HepG2 (cell line): ENCODE measurements around the gene YEATS4. TPM values are rescaled to one million over a fixed set of nuclear protein-coding genes. Genes with fewer than 3 reads are reported as not detected.

ENCODE experiments used
- ATAC-seq: fragments of 200-7000 bp; cut with Tn5 transposase; 3 replicates; pipeline ENCODE4 v1.9.1; 2020; ENCODE audit warnings: mild to moderate bottlenecking, moderate library complexity
- BruUV-seq: library from RNA; stranded (reverse); fragments of 400-500 nt; replicated peaks from 2 replicates; lab custom pipeline; 2021; lab: Mats Ljungman, UMichigan
- CTCF ChIA-PET: fragments of 300-600 bp; formaldehyde crosslinking; extraction: SDS; loops from one replicate; lab custom pipeline; 2021; ENCODE audit warnings: low total read pairs, inconsistent platforms, low intra/inter-chr PET ratio; lab: Yijun Ruan, JAX
- POLR2A ChIA-PET: fragments of 350-600 bp; sonication (Branson Sonifier 250); formaldehyde crosslinking; loops from one replicate; lab custom pipeline; 2020; ENCODE audit warnings: antibody characterized with exemption, inconsistent platforms; lab: Yijun Ruan, JAX
- DNase-seq: peaks from one replicate; pipeline ENCODE4 v3.0.0-alpha.2; 2015; ENCODE audit warnings: low spot score
- FAIRE-seq: peaks from 3 replicates; lab custom pipeline; 2011; peaks lifted over from hg19 to GRCh38; lab: Jason Lieb, UNC
- H2AFZ ChIP-seq: one replicate; pipeline ENCODE4 v1.6.1; 2011; ENCODE audit warnings: low read length, inconsistent platforms
- H3K27ac ChIP-seq: fragments of 300-600 bp; 3 replicates; pipeline ENCODE4 v1.8.0; 2011; ENCODE audit warnings: mixed run types, mild to moderate bottlenecking, mixed read lengths, low read length, inconsistent platforms; ENCODE audit not compliant: insufficient read depth; ENCODE audit errors: extremely low read length
- H3K27me3 ChIP-seq, 2 experiments: fragments of 200-600 bp in 1 of 2; 2 replicates in 1 of 2; 3 replicates in 1 of 2; pipeline versions ENCODE4 v1.6.0 to v1.8.0; 2011; ENCODE audit warnings: low read length in 2 of 2, mild to moderate bottlenecking in 2 of 2, moderate library complexity in 2 of 2, inconsistent platforms in 1 of 2; ENCODE audit not compliant: insufficient read depth in 2 of 2, control insufficient read depth in 1 of 2
- H3K36me3 ChIP-seq, 2 experiments: fragments of 200-600 bp in 1 of 2; replicated peaks in 1 of 2; 2 replicates in 1 of 2; 3 replicates in 1 of 2; pipeline versions ENCODE4 v1.5.1 to v1.8.0; 2011; ENCODE audit warnings: low read length in 2 of 2, inconsistent platforms in 1 of 2; ENCODE audit not compliant: insufficient read depth in 2 of 2, control insufficient read depth in 1 of 2
- H3K4me1 ChIP-seq: 2 replicates; pipeline ENCODE4 v1.5.1; 2012; ENCODE audit warnings: low read length, inconsistent platforms; ENCODE audit not compliant: insufficient read depth
- H3K4me2 ChIP-seq: 2 replicates; pipeline ENCODE4 v1.6.0; 2011; ENCODE audit warnings: low read depth, low read length, inconsistent platforms
- H3K4me3 ChIP-seq, 3 experiments: fragments of 200-600 bp in 1 of 3; sonication (generic), shearing (Covaris generic) in 1 of 3; replicated peaks in 1 of 3; 2 replicates each; pipeline ENCODE4 v1.5.1; 2011 to 2016; ENCODE audit warnings: low read length in 3 of 3, inconsistent platforms in 2 of 3, low read depth in 2 of 3, mild to moderate bottlenecking in 2 of 3, control low read depth in 1 of 3, mixed read lengths in 1 of 3; ENCODE audit not compliant: insufficient read depth in 1 of 3
- H3K79me2 ChIP-seq: one replicate; pipeline ENCODE4 v1.6.1; 2011; ENCODE audit warnings: low read length, inconsistent platforms; ENCODE audit not compliant: insufficient read depth
- H3K9ac ChIP-seq: 2 replicates; pipeline ENCODE4 v1.6.0; 2011; ENCODE audit warnings: mild to moderate bottlenecking, low read depth, low read length, inconsistent platforms; ENCODE audit not compliant: insufficient read depth
- H3K9me3 ChIP-seq: 2 replicates; pipeline ENCODE4 v1.5.1; 2012; ENCODE audit warnings: mild to moderate bottlenecking, low read length
- H4K20me1 ChIP-seq: 2 replicates; pipeline ENCODE4 v1.6.0; 2011; ENCODE audit warnings: inconsistent platforms, mild to moderate bottlenecking, low read length, moderate library complexity; ENCODE audit not compliant: insufficient read depth
- HNRNPL ChIP-seq: fragments of 200-400 bp; formaldehyde crosslinking; IDR thresholded peaks from 2 replicates; pipeline ENCODE4 v1.6.1; 2017; ENCODE audit warnings: mild to moderate bottlenecking, low read depth, low read length
- IKZF4 ChIP-seq: sonication (generic); formaldehyde crosslinking; IDR thresholded peaks from 2 replicates; pipeline ENCODE4 v1.5.1; 2020; ENCODE audit warnings: borderline replicate concordance, mild to moderate bottlenecking, low read depth, missing genetic modification reagents; ENCODE audit errors: not compliant biosample characterization
- KLF12 ChIP-seq: sonication (generic); formaldehyde crosslinking; IDR thresholded peaks from 2 replicates; pipeline ENCODE4 v1.4.0; 2020; ENCODE audit warnings: missing genetic modification reagents, borderline replicate concordance
- MYC ChIP-seq: sonication (generic); formaldehyde crosslinking; IDR thresholded peaks from 2 replicates; pipeline ENCODE4 v1.9.0; 2021; ENCODE audit warnings: missing genetic modification reagents, borderline replicate concordance
- PAWR ChIP-seq: sonication (generic); formaldehyde crosslinking; IDR thresholded peaks from 2 replicates; pipeline ENCODE4 v1.4.0; 2020; ENCODE audit warnings: missing genetic modification reagents, mild to moderate bottlenecking, borderline replicate concordance
- PITX1 ChIP-seq: sonication (generic); formaldehyde crosslinking; IDR thresholded peaks from 2 replicates; pipeline ENCODE4 v1.5.1; 2020; ENCODE audit warnings: mild to moderate bottlenecking, missing genetic modification reagents
- RBM22 ChIP-seq: fragments of 200-400 bp; formaldehyde crosslinking; optimal IDR thresholded peaks from 2 replicates; pipeline ENCODE3; 2017; ENCODE audit warnings: mild to moderate bottlenecking, low read length, moderate library complexity
- SP140L ChIP-seq: sonication (generic); formaldehyde crosslinking; IDR thresholded peaks from 2 replicates; pipeline ENCODE4 v1.4.0; 2020; ENCODE audit warnings: missing genetic modification reagents, borderline replicate concordance
- ZBTB7B ChIP-seq: sonication (generic); formaldehyde crosslinking; IDR thresholded peaks from 2 replicates; pipeline ENCODE4 v1.4.0; 2020; ENCODE audit warnings: missing genetic modification reagents
- ZC3H13 ChIP-seq: sonication (generic); formaldehyde crosslinking; IDR thresholded peaks from 2 replicates; pipeline ENCODE4 v1.8.1; 2023; ENCODE audit warnings: mild to moderate bottlenecking, missing genetic modification reagents, moderate library complexity
- ZNF143 ChIP-seq: sonication (generic); formaldehyde crosslinking; IDR thresholded peaks from 2 replicates; pipeline ENCODE4 v1.4.0; 2020; ENCODE audit warnings: missing genetic modification reagents
- ZNF180 ChIP-seq: sonication (generic); formaldehyde crosslinking; IDR thresholded peaks from 2 replicates; pipeline ENCODE4 v1.4.0; 2020; ENCODE audit warnings: low read depth, missing genetic modification reagents, borderline replicate concordance
- ZNF337 ChIP-seq: sonication (generic); formaldehyde crosslinking; IDR thresholded peaks from 2 replicates; pipeline ENCODE4 v1.5.1; 2020; ENCODE audit warnings: missing genetic modification reagents, low read depth, mild to moderate bottlenecking, borderline replicate concordance
- ZNF350 ChIP-seq: sonication (generic); formaldehyde crosslinking; IDR thresholded peaks from 2 replicates; pipeline ENCODE4 v1.4.0; 2020; ENCODE audit warnings: mild to moderate bottlenecking, low read depth, missing genetic modification reagents, borderline replicate concordance
- ZNF44 ChIP-seq: sonication (generic); formaldehyde crosslinking; IDR thresholded peaks from 2 replicates; pipeline ENCODE4 v1.5.1; 2020; ENCODE audit warnings: mild to moderate bottlenecking, missing genetic modification reagents
- ZNF567 ChIP-seq: sonication (generic); formaldehyde crosslinking; IDR thresholded peaks from 2 replicates; pipeline ENCODE4 v1.8.1; 2023; ENCODE audit warnings: mild to moderate bottlenecking, missing genetic modification reagents, borderline replicate concordance
- WGBS: methylation state at CpG from one replicate; pipeline ENCODE4 v1.1.6; 2017; ENCODE audit warnings: low lambda C conversion rate; 5-methylcytosine and 5-hydroxymethylcytosine counted together
- in situ Hi-C: cut with HindIII; loops from 2 replicates; pipeline ENCODE4 v1.10.0; 2017; ENCODE audit warnings: low pct_unique_long_range_greater_than_20kb; ENCODE audit not compliant: extremely low pct_ligation_motif_present
- intact Hi-C: fragments of 100-400 bp; cut with micrococcal nuclease; formaldehyde crosslinking; loops from one replicate; pipeline ENCODE4 v1.10.0; 2022; ENCODE audit not compliant: unreplicated experiment
- polyA plus RNA-seq, 8 experiments: library from polyadenylated mRNA; depleted of rRNA in 3 of 8; stranded (reverse) in 7 of 8; unstranded in 1 of 8; fragments of >200 nt; fragmentation: Illumina TruSeq in 4 of 8; extraction: Trizol in 4 of 8; gene quantifications; 2 replicates each; pipeline versions ENCODE4 v1.2.1 to v1.2.3, GENCODE V29; 2011 to 2016; ENCODE audit warnings: low read depth in 4 of 8, missing spikeins in 1 of 8, mixed read lengths in 1 of 8; ENCODE audit not compliant: insufficient read depth in 1 of 8
- total RNA-seq, 5 experiments: library from RNA; depleted of rRNA; stranded (reverse); fragments of >200 nt; fragmentation: Illumina TruSeq; extraction: Trizol; gene quantifications; 2 replicates each; pipeline ENCODE4 v1.2.3, GENCODE V29; 2016; ENCODE audit warnings: low read depth in 1 of 5

The YEATS4 gene
- total and polyA plus RNA-seq, 2 of the 13 experiments (the other 11 are each of a cell fraction or from before 2014, with no cell fraction given), result 16.8 to 45.0 TPM

DNA sequence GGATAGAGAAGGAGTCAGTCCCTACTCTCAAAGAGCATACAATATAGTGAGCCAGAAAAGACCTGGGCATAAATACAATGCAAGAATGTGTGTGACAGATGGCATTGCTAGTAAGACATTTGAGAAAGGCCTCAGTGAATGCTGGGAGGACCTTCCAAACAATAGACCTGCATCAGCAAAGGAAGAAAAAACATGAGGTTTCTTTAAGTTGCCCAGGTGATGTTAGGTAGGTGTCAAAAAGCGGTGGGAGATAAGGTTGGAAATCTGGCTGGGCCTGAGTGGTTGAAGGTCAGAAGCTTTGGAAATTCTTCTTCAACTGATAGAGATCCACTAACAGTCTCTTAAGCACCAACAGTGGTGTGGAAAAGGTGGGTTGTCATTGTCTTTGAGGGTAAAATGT lies 60.2 kb downstream of the YEATS4 start:
- Histone ChIP-seq H3K36me3 (no peaks in the 10 kb centered on the region), H3K4me2 (no peak overlapping the region), H4K20me1 (no peaks in the 10 kb centered on the region), H3K4me3 (no peak overlapping the region), H3K9me3 (no peaks in the 10 kb centered on the region), H3K27ac (no peak overlapping the region), H3K4me1 (peaks cover 64% of the 10 kb centered on the region), H3K9ac (no peak overlapping the region), H3K79me2 (no peaks in the 10 kb centered on the region), H3K27me3 (no peaks in the 10 kb centered on the region), H2AFZ (no peak overlapping the region)
- FAIRE-seq (no peak), ATAC-seq (no peak), DNase-seq (no peak)
- intact Hi-C loops (no loop called here), in situ Hi-C loops (no loop called here)
- WGBS, result 93% methylated on average over 1 of the region's 1 CpG
- ChIA-PET POLR2A (no interaction called here), CTCF (no interaction called here)
- no peak for TF ChIP-seq ZNF180 (CRISPR knock-in tag)
- no peak for TF ChIP-seq SP140L (CRISPR knock-in tag)
- TF ChIP-seq ZBTB7B (CRISPR knock-in tag), result no peak
- no peak for TF ChIP-seq RBM22
- no peak for TF ChIP-seq MYC
- TF ChIP-seq HNRNPL, result no peak
- TF ChIP-seq PAWR, result no peak
- TF ChIP-seq PITX1 (CRISPR knock-in tag), result no peak
- TF ChIP-seq ZC3H13 (CRISPR knock-in tag), result no peak
- TF ChIP-seq IKZF4 (CRISPR knock-in tag), result no peak
- TF ChIP-seq ZNF44, result no peak
- TF ChIP-seq ZNF567, result no peak
- no peak for TF ChIP-seq ZNF350 (CRISPR knock-in tag)
- TF ChIP-seq KLF12 (CRISPR knock-in tag), result no peak
- TF ChIP-seq ZNF337 (CRISPR knock-in tag), result no peak
- no peak for TF ChIP-seq ZNF143 (CRISPR knock-in tag)
- no TSS peak for BruUV-seq
